ENCODE results near the gene TMX2. TPM values are rescaled to one million over a fixed set of nuclear protein-coding genes. Genes with fewer than 3 reads are reported as not detected.

TMX2 gene
- total RNA-seq, 2 experiments from 2014 or later: 54.9 to 66.9 TPM

DNA sequence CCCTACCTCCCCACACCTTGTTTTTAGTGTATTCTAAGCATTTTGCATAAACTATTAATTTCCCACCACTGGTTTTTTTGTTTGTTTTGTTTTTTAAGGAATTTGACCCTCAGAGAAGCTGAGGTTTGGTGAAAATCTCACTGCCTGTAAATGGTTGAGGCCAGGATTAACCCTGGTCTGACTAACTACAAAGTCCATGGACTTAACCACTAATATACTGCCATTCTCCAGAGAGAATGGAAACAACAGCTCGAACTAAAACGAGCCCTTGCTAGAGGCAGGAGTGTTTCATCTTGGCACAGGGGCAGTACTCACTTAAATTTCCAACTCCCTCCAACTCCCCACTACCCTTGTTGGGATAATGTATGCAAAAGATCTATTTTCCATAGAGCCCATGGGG lies 52.2 kb downstream of the TMX2 start:
- no peak overlapping the region for H3K27ac ChIP-seq (ENCODE audit: low read depth, low read length, poor library complexity, severe bottlenecking)

DNA sequence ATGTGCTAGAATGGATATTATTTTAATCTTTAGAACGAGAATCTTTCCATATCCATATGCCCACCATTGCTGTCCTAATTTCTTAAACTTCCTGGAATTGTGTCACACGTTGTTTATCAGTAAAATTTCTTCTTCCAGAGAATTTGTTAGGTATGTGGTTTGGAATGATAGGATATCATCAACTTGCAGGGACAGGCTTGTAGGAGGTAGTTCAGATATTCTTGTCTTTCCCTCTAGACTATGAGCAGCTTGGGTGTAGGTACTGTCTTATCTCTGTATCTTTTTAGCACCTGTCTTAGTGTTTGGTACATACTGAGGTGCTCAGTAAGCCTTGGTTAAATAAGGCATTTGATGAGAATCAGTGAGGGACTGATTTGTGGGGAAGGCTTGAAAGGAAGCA lies 52.6 kb downstream of the TMX2 start:
- H3K9me2 ChIP-seq (ENCODE audit: insufficient read depth, low read length): no peaks in the 10 kb centered on the region
- no peak overlapping the region for H3K4me3 ChIP-seq (ENCODE audit: low read depth, low read length, poor library complexity, severe bottlenecking)
- no TSS peak for BruUV-seq (replicated peaks)
- intact Hi-C loops (cut with micrococcal nuclease; ENCODE audit: unreplicated experiment): no loop called here
- TF ChIP-seq, protein P1, sequence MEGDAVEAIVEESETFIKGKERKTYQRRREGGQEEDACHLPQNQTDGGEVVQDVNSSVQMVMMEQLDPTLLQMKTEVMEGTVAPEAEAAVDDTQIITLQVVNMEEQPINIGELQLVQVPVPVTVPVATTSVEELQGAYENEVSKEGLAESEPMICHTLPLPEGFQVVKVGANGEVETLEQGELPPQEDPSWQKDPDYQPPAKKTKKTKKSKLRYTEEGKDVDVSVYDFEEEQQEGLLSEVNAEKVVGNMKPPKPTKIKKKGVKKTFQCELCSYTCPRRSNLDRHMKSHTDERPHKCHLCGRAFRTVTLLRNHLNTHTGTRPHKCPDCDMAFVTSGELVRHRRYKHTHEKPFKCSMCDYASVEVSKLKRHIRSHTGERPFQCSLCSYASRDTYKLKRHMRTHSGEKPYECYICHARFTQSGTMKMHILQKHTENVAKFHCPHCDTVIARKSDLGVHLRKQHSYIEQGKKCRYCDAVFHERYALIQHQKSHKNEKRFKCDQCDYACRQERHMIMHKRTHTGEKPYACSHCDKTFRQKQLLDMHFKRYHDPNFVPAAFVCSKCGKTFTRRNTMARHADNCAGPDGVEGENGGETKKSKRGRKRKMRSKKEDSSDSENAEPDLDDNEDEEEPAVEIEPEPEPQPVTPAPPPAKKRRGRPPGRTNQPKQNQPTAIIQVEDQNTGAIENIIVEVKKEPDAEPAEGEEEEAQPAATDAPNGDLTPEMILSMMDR (conservative IDR thresholded peaks at IDR 0.05; ENCODE audit: low read length): no peak
- TF ChIP-seq EZH2phosphoT487 (IDR thresholded peaks at IDR 0.05; ENCODE audit: borderline replicate concordance, low read depth, low read length): no peak
- CTCF ChIA-PET (ENCODE audit: unreplicated experiment): no interaction called here
- H3K4me1 ChIP-seq (ENCODE audit: insufficient read depth, low read length, poor library complexity, severe bottlenecking): no peaks in the 10 kb centered on the region
- H3K36me3 ChIP-seq (ENCODE audit: insufficient read depth, low read length): no peaks in the 10 kb centered on the region
- no peaks in the 10 kb centered on the region for H3K79me2 ChIP-seq (ENCODE audit: insufficient read depth, low read depth, low read length)
- H2AFZ ChIP-seq (ENCODE audit: low read length): no peak overlapping the region
- no peaks in the 10 kb centered on the region for H3K9me3 ChIP-seq (ENCODE audit: low read length)
- no peak for DNase-seq (ENCODE audit: low spot score)
- no peak overlapping the region for H3K4me2 ChIP-seq (ENCODE audit: low read length)
- H3K27ac ChIP-seq (ENCODE audit: low read depth, low read length, poor library complexity, severe bottlenecking): no peak overlapping the region
- no peaks in the 10 kb centered on the region for H4K20me1 ChIP-seq (ENCODE audit: insufficient read depth, low read length)
- POLR2A ChIA-PET: interaction anchor here (1.0 to 1.1 kb wide), 2 partner anchors 36 to 99 kb away, joined by 3 to 5 read pairs; no protein-coding TSS in a partner anchor

More for the DNA sequence above, 52.2 kb downstream of the TMX2 start:
- intact Hi-C loops (cut with micrococcal nuclease; ENCODE audit: unreplicated experiment): no loop called here
- Histone ChIP-seq H3K4me2 (ENCODE audit: low read length) (no peak overlapping the region), H2AFZ (ENCODE audit: low read length) (no peak overlapping the region), H3K4me3 (ENCODE audit: low read depth, low read length, poor library complexity, severe bottlenecking) (no peak overlapping the region), H3K9me3 (ENCODE audit: low read length) (no peaks in the 10 kb centered on the region), H3K36me3 (ENCODE audit: insufficient read depth, low read length) (no peaks in the 10 kb centered on the region), H3K79me2 (ENCODE audit: insufficient read depth, low read depth, low read length) (no peaks in the 10 kb centered on the region), H3K4me1 (ENCODE audit: insufficient read depth, low read length, poor library complexity, severe bottlenecking) (no peaks in the 10 kb centered on the region), H4K20me1 (ENCODE audit: insufficient read depth, low read length) (no peaks in the 10 kb centered on the region), H3K9me2 (ENCODE audit: insufficient read depth, low read length) (no peaks in the 10 kb centered on the region)
- POLR2A ChIA-PET: interaction anchor here (0.7 to 1.6 kb wide), 6 partner anchors 9 to 99 kb away, joined by 3 to 11 read pairs (median 4); no protein-coding TSS in a partner anchor
- BruUV-seq (replicated peaks): no TSS peak
- no peak for DNase-seq (ENCODE audit: low spot score)
- TF ChIP-seq, protein P1 (conservative IDR thresholded peaks at IDR 0.05; ENCODE audit: low read length): no peak
- TF ChIP-seq EZH2phosphoT487 (IDR thresholded peaks at IDR 0.05; ENCODE audit: borderline replicate concordance, low read depth, low read length): no peak
- CTCF ChIA-PET (ENCODE audit: unreplicated experiment): no interaction called here

DNA sequence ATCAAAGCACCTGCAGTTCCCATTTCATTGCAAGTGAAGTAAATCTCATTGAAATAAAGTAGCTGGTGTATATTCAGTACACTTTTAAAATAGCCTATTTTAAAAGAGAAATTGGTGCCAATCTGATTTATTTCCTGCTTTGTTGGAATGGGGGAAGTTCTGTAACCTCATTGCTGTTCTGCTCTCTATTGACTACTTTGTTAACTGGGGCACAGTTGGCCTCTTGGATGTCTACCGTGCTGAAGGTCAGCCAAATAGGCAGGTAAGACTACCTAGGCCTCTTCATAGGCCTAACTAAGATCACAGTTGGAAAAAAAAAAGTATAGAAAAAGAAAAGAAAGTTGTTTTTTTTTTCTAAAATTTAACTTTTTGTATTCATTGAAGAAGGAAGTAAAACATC lies 58.4 kb downstream of the TMX2 start:
- Histone ChIP-seq H3K9me2 (ENCODE audit: insufficient read depth, low read length) (no peaks in the 10 kb centered on the region), H3K27ac (ENCODE audit: low read depth, low read length, poor library complexity, severe bottlenecking) (no peak overlapping the region), H3K36me3 (ENCODE audit: insufficient read depth, low read length) (no peaks in the 10 kb centered on the region), H4K20me1 (ENCODE audit: insufficient read depth, low read length) (no peaks in the 10 kb centered on the region; the same call in 1 of the 2 replicates), H3K4me1 (ENCODE audit: insufficient read depth, low read length, poor library complexity, severe bottlenecking) (no peaks in the 10 kb centered on the region), H3K79me2 (ENCODE audit: insufficient read depth, low read depth, low read length) (no peaks in the 10 kb centered on the region), H3K9me3 (ENCODE audit: low read length) (no peaks in the 10 kb centered on the region), H3K4me3 (ENCODE audit: low read depth, low read length, poor library complexity, severe bottlenecking) (no peak overlapping the region), H3K4me2 (ENCODE audit: low read length) (no peak overlapping the region), H2AFZ (ENCODE audit: low read length) (no peak overlapping the region)
- intact Hi-C loops (cut with micrococcal nuclease; ENCODE audit: unreplicated experiment): no loop called here
- CTCF ChIA-PET (ENCODE audit: unreplicated experiment): no interaction called here
- no TSS peak for BruUV-seq (replicated peaks)
- POLR2A ChIA-PET: interaction anchor here (0.7 to 0.9 kb wide), 4 partner anchors 8 to 733 kb away, joined by 3 to 4 read pairs (median 4); no protein-coding TSS in a partner anchor
- DNase-seq (ENCODE audit: low spot score): no peak
- no peak for TF ChIP-seq EZH2phosphoT487 (IDR thresholded peaks at IDR 0.05; ENCODE audit: borderline replicate concordance, low read depth, low read length)
- TF ChIP-seq, protein P1 (conservative IDR thresholded peaks at IDR 0.05; ENCODE audit: low read length): no peak
